ENCODE data around the gene SH3RF3.

DNA sequence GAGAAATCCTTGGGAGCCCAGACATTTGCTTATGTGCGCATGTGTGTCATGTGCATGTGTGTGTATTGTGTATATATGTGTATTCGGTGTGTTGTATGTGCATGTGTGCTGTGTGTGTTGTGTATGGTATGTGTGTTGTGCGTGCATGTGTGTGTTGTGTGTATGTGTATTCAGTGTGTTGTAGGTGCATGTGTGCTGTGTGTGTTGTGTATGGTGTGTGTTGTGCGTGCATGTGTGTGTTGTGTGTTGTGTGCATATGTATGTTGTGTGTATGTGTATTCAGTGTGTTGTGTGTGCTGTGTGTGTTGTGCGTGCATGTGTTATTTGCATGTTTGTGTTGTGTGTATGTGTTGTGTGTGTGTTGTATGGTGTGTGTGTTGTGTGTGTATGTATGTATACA is 136.9 kb downstream of the SH3RF3 start:
- TF ChIP-seq, protein P1, sequence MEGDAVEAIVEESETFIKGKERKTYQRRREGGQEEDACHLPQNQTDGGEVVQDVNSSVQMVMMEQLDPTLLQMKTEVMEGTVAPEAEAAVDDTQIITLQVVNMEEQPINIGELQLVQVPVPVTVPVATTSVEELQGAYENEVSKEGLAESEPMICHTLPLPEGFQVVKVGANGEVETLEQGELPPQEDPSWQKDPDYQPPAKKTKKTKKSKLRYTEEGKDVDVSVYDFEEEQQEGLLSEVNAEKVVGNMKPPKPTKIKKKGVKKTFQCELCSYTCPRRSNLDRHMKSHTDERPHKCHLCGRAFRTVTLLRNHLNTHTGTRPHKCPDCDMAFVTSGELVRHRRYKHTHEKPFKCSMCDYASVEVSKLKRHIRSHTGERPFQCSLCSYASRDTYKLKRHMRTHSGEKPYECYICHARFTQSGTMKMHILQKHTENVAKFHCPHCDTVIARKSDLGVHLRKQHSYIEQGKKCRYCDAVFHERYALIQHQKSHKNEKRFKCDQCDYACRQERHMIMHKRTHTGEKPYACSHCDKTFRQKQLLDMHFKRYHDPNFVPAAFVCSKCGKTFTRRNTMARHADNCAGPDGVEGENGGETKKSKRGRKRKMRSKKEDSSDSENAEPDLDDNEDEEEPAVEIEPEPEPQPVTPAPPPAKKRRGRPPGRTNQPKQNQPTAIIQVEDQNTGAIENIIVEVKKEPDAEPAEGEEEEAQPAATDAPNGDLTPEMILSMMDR (IDR thresholded peaks at IDR 0.05) = no peak
- no peak for TF ChIP-seq POLR2A (IDR thresholded peaks at IDR 0.05)

Data from vagina (tissue), 2 donors.